WTC11 (cell line): Measurements from ENCODE around the gene ABLIM2. TPM values are rescaled to one million over a fixed set of nuclear protein-coding genes. Genes with fewer than 3 reads are reported as not detected.

Experiments used
- ATAC-seq: fragments of 200-7000 bp; cut with Tn5 transposase; 2 replicates; pipeline ENCODE4 v1.10.0; 2021; ENCODE audit warnings: mild to moderate bottlenecking, moderate library complexity
- CTCF ChIA-PET: fragments of 300-600 bp; sonication (Branson Sonifier 250); formaldehyde crosslinking; loops from one replicate; lab custom pipeline; 2021; ENCODE audit warnings: antibody characterized with exemption; lab: Charles Lee
- POLR2A ChIA-PET: fragments of 350-600 bp; sonication (Branson Sonifier 250); formaldehyde crosslinking; loops from one replicate; lab custom pipeline; 2021; ENCODE audit warnings: antibody characterized with exemption; lab: Charles Lee
- DNase-seq: peaks from one replicate; pipeline ENCODE4 v3.0.0; 2021; ENCODE audit warnings: low spot score
- H3K27ac Mint-ChIP-seq: 2 replicates; pipeline ENCODE4 v1.8.0; 2021; ENCODE audit warnings: mixed read lengths
- H3K27me3 Mint-ChIP-seq: 2 replicates; pipeline ENCODE4 v1.8.0; 2021; ENCODE audit warnings: low read depth, mild to moderate bottlenecking, moderate library complexity, mixed read lengths
- H3K36me3 Mint-ChIP-seq: 2 replicates; pipeline ENCODE4 v1.8.0; 2021; ENCODE audit warnings: mixed read lengths
- H3K4me1 Mint-ChIP-seq: 2 replicates; pipeline ENCODE4 v1.8.0; 2022; ENCODE audit warnings: mixed read lengths
- H3K4me3 Mint-ChIP-seq: 2 replicates; pipeline ENCODE4 v1.8.0; 2021; ENCODE audit warnings: mild to moderate bottlenecking, moderate library complexity, mixed read lengths
- H3K9me3 Mint-ChIP-seq: 2 replicates; pipeline ENCODE4 v1.8.0; 2021; ENCODE audit warnings: mixed read lengths
- AR ChIP-seq: fragments of 250-450 bp; sonication (Bioruptor Pico); IDR thresholded peaks from 2 replicates; pipeline ENCODE4 v1.9.0; 2021; ENCODE audit warnings: mild to moderate bottlenecking
- ATF3 ChIP-seq: sonication (generic); formaldehyde crosslinking; conservative IDR thresholded peaks from 2 replicates; pipeline ENCODE4 v1.8.1; 2022; ENCODE audit warnings: mild to moderate bottlenecking, missing genetic modification reagents
- CREB1 ChIP-seq: sonication (generic); formaldehyde crosslinking; IDR thresholded peaks from 2 replicates; pipeline ENCODE4 v1.8.0; 2023; ENCODE audit warnings: mild to moderate bottlenecking, missing genetic modification reagents
- CTCF ChIP-seq: fragments of 200-600 bp; IDR thresholded peaks from 2 replicates; pipeline ENCODE4 v1.8.0; 2022; ENCODE audit warnings: antibody characterized with exemption
- EMX1 ChIP-seq: fragments of 250-450 bp; sonication (Bioruptor Pico); IDR thresholded peaks from 2 replicates; pipeline ENCODE4 v1.8.0; 2021; ENCODE audit warnings: mild to moderate bottlenecking
- ERG ChIP-seq: fragments of 250-450 bp; sonication (Bioruptor Pico); IDR thresholded peaks from 2 replicates; pipeline ENCODE4 v1.8.0; 2021; ENCODE audit warnings: mild to moderate bottlenecking
- FOXP1 ChIP-seq: sonication (generic); formaldehyde crosslinking; IDR thresholded peaks from 2 replicates; pipeline ENCODE4 v1.8.0; 2022; ENCODE audit warnings: missing genetic modification reagents, mild to moderate bottlenecking, moderate library complexity, borderline replicate concordance
- GRHL2 ChIP-seq: fragments of 250-450 bp; sonication (Bioruptor Pico); IDR thresholded peaks from 2 replicates; pipeline ENCODE4 v1.8.0; 2022; ENCODE audit warnings: mild to moderate bottlenecking, moderate library complexity; ENCODE audit not compliant: insufficient replicate concordance, severe bottlenecking
- IRF2 ChIP-seq: sonication (generic); formaldehyde crosslinking; IDR thresholded peaks from 2 replicates; pipeline ENCODE4 v1.8.0; 2022; ENCODE audit warnings: low read depth, missing genetic modification reagents, borderline replicate concordance
- NFE2L1 ChIP-seq: sonication (generic); formaldehyde crosslinking; IDR thresholded peaks from 2 replicates; pipeline ENCODE4 v1.8.1; 2023; ENCODE audit warnings: missing genetic modification reagents
- SP1 ChIP-seq: sonication (generic); formaldehyde crosslinking; conservative IDR thresholded peaks from 2 replicates; pipeline ENCODE4 v1.8.1; 2022; ENCODE audit warnings: missing genetic modification reagents
- TEAD1 ChIP-seq: sonication (generic); formaldehyde crosslinking; IDR thresholded peaks from 2 replicates; pipeline ENCODE4 v1.8.0; 2022; ENCODE audit warnings: mild to moderate bottlenecking, missing genetic modification reagents
- USF2 ChIP-seq: sonication (generic); formaldehyde crosslinking; IDR thresholded peaks from 2 replicates; pipeline ENCODE4 v1.8.1; 2023; ENCODE audit warnings: mild to moderate bottlenecking, missing genetic modification reagents, moderate library complexity
- ZNF121 ChIP-seq: sonication (generic); formaldehyde crosslinking; IDR thresholded peaks from 2 replicates; pipeline ENCODE4 v1.8.0; 2023; ENCODE audit warnings: missing genetic modification reagents
- ZNF281 ChIP-seq: sonication (generic); formaldehyde crosslinking; IDR thresholded peaks from 2 replicates; pipeline ENCODE4 v1.8.0; 2023; ENCODE audit warnings: mild to moderate bottlenecking, missing genetic modification reagents
- ZNF416 ChIP-seq: fragments of 250-450 bp; sonication (Bioruptor Pico); IDR thresholded peaks from 2 replicates; pipeline ENCODE4 v1.9.0; 2021; ENCODE audit warnings: mild to moderate bottlenecking, inconsistent platforms
- ZNF423 ChIP-seq: fragments of 250-450 bp; sonication (Bioruptor Pico); IDR thresholded peaks from 2 replicates; pipeline ENCODE4 v2.1.2; 2022; ENCODE audit warnings: mild to moderate bottlenecking, moderate library complexity
- ZSCAN18 ChIP-seq: fragments of 250-450 bp; sonication (Bioruptor Pico); IDR thresholded peaks from 2 replicates; pipeline ENCODE4 v2.1.2; 2022; ENCODE audit warnings: mild to moderate bottlenecking, moderate library complexity
- total RNA-seq: library from RNA; stranded (reverse); gene quantifications from 3 replicates; pipeline ENCODE4 v1.2.3, GENCODE V29; 2021

ABLIM2 gene
- total RNA-seq, 1 experiment from 2014 or later: 2.6 TPM

- TF ChIP-seq ATF3 (CRISPR knock-in tag) (no peak), AR (CRISPR knock-in tag) (no peak), FOXP1 (CRISPR knock-in tag) (no peak), ZNF281 (CRISPR knock-in tag) (no peak)
Measured at GRCh38 chr4:8168832-8169598, 10.4 kb upstream of the ABLIM2 start (continued).

- TF ChIP-seq CTCF: peak; percentile 66; the same call in 1 of the 2 replicates
- no peak for TF ChIP-seq CREB1 (CRISPR knock-in tag)
- no peak overlapping the region for H3K27ac Mint-ChIP-seq
- no peaks in the 10 kb centered on the region for H3K4me1 Mint-ChIP-seq
- peaks cover 4% of the 10 kb centered on the region; the same call in 1 of the 2 replicates for H3K27me3 Mint-ChIP-seq
- peaks cover 7% of the 10 kb centered on the region for H3K36me3 Mint-ChIP-seq
- DNase-seq (no peak), ATAC-seq (no peak)
- no peak overlapping the region for H3K4me3 Mint-ChIP-seq
- ChIA-PET CTCF (interaction anchor here (0.5 to 1.9 kb wide), 18 partner anchors 8 to 817 kb away, joined by 3 to 19 read pairs (median 3); partner anchors contain the start of gene ABLIM2), POLR2A (interaction anchor here (0.6 kb wide), 2 partner anchors 313 to 551 kb away, joined by 4 read pairs; no protein-coding TSS in a partner anchor)
- peaks cover 33% of the 10 kb centered on the region for H3K9me3 Mint-ChIP-seq
Measured at GRCh38 chr4:8168232-8168631, 9.6 kb upstream of the ABLIM2 start.

GRCh38 chr4:8167815-8168214 lies 9.2 kb upstream of the ABLIM2 start:
- no peak for DNase-seq
- Mint-ChIP-seq H3K4me1 (no peaks in the 10 kb centered on the region), H3K27me3 (peaks cover 4% of the 10 kb centered on the region; the same call in 1 of the 2 replicates), H3K27ac (no peak overlapping the region), H3K36me3 (peaks cover 7% of the 10 kb centered on the region), H3K4me3 (no peak overlapping the region), H3K9me3 (peaks cover 33% of the 10 kb centered on the region)
- ChIA-PET POLR2A (interaction anchor here (0.6 kb wide), 2 partner anchors 313 to 550 kb away, joined by 4 read pairs; no protein-coding TSS in a partner anchor), CTCF (interaction anchor here (0.5 to 1.9 kb wide), 19 partner anchors 9 to 1160 kb away, joined by 3 to 19 read pairs (median 3); partner anchors contain the start of gene ABLIM2)
- ATAC-seq: no peak
- TF ChIP-seq USF2 (CRISPR knock-in tag) (no peak), SP1 (CRISPR knock-in tag) (no peak), IRF2 (CRISPR knock-in tag) (no peak), EMX1 (CRISPR knock-in tag) (no peak), ZNF423 (CRISPR knock-in tag) (no peak), ERG (CRISPR knock-in tag) (no peak), GRHL2 (CRISPR knock-in tag) (no peak), ZNF416 (CRISPR knock-in tag) (no peak), TEAD1 (CRISPR knock-in tag) (no peak), ZSCAN18 (CRISPR knock-in tag) (no peak), NFE2L1 (CRISPR knock-in tag) (no peak), ZNF121 (CRISPR knock-in tag) (no peak)
